Mammary epithelial cell (primary cell): ENCODE measurements around the gene PPP1R16B.

Source experiments
- CTCF ChIP-seq, 2 donors: IDR thresholded peaks in 1 of 2; conservative IDR thresholded peaks in 1 of 2; 2 replicates each; pipeline ENCODE4 v1.5.1; 2011 to 2012; ENCODE audit warnings: inconsistent platforms in 2 of 2, low read length in 2 of 2, mild to moderate bottlenecking in 2 of 2, control low read depth in 1 of 2, low read depth in 1 of 2; ENCODE audit not compliant: insufficient read depth in 1 of 2; ENCODE audit errors: extremely low read depth in 1 of 2
- EZH2 ChIP-seq: IDR thresholded peaks from 2 replicates; pipeline ENCODE4 v1.6.1; 2012; ENCODE audit warnings: low read length, inconsistent platforms, borderline replicate concordance

GRCh38 chr20:38970302-38970701 lies 164.8 kb downstream of the PPP1R16B start:
- TF ChIP-seq CTCF (conservative IDR thresholded peaks at IDR 0.05 in 1 of 2, IDR thresholded peaks at IDR 0.05 in 1 of 2; ENCODE audit: extremely low read depth in 1 of 2, insufficient read depth in 1 of 2, low read depth in 1 of 2, low read length in 2 of 2), result no peak
- TF ChIP-seq EZH2, result no peak
